OCI-LY1 (cell line): ENCODE data around the gene PNMA8C.

Source experiments
- H2AFZ ChIP-seq: fragments of 200-600 bp; sonication (generic), shearing (Covaris generic); 2 replicates; pipeline ENCODE4 v1.6.0; 2014; ENCODE audit warnings: antibody characterized with exemption, mild to moderate bottlenecking, low read length
- H3F3A ChIP-seq: fragments of 200-600 bp; sonication (generic), shearing (Covaris generic); 2 replicates; pipeline ENCODE4 v1.6.0; 2014; ENCODE audit warnings: mild to moderate bottlenecking, antibody characterized with exemption, low read length, moderate library complexity; ENCODE audit not compliant: insufficient read depth
- H3K27ac ChIP-seq: fragments of 200-600 bp; sonication (generic); 2 replicates; pipeline ENCODE4 v1.5.1; 2014; ENCODE audit warnings: low read length, mixed run types, mild to moderate bottlenecking, low read depth; ENCODE audit not compliant: poor library complexity, severe bottlenecking
- H3K27me3 ChIP-seq: fragments of 200-600 bp; sonication (generic); 2 replicates; pipeline ENCODE4 v1.6.0; 2014; ENCODE audit warnings: antibody characterized with exemption, mild to moderate bottlenecking, low read length, moderate library complexity; ENCODE audit not compliant: insufficient read depth
- H3K36me3 ChIP-seq: fragments of 200-600 bp; sonication (generic); 2 replicates; pipeline ENCODE4 v1.6.1; 2014; ENCODE audit warnings: mild to moderate bottlenecking, antibody characterized with exemption, low read length, moderate library complexity, mixed read lengths; ENCODE audit not compliant: insufficient read depth
- H3K4me1 ChIP-seq: fragments of 200-600 bp; sonication (generic); 2 replicates; pipeline ENCODE4 v1.5.1; 2014; ENCODE audit warnings: mild to moderate bottlenecking, low read length, moderate library complexity; ENCODE audit not compliant: insufficient read depth, severe bottlenecking
- H3K4me2 ChIP-seq: fragments of 200-600 bp; sonication (generic), shearing (Covaris generic); 2 replicates; pipeline ENCODE4 v1.6.1; 2014; ENCODE audit warnings: low read length
- H3K4me3 ChIP-seq: fragments of 200-600 bp; sonication (generic); 2 replicates; pipeline ENCODE4 v1.5.1; 2014; ENCODE audit warnings: low read length, low read depth, mild to moderate bottlenecking, mixed read lengths; ENCODE audit not compliant: poor library complexity, severe bottlenecking
- H3K79me2 ChIP-seq: fragments of 200-600 bp; shearing (Covaris generic); 2 replicates; pipeline ENCODE4 v1.6.1; 2016; ENCODE audit warnings: mixed run types, low read length, mixed read lengths; ENCODE audit not compliant: insufficient read depth
- H3K9ac ChIP-seq: fragments of 200-600 bp; sonication (generic), shearing (Covaris generic); 2 replicates; pipeline ENCODE4 v1.6.1; 2014; ENCODE audit warnings: mild to moderate bottlenecking, low read length, mixed read lengths
- H3K9me2 ChIP-seq: fragments of 200-600 bp; sonication (generic), shearing (Covaris generic); 2 replicates; pipeline ENCODE4 v1.6.1; 2014; ENCODE audit warnings: low read depth, mild to moderate bottlenecking, low read length, mixed read lengths
- H3K9me3 ChIP-seq: fragments of 200-600 bp; shearing (Covaris generic); 2 replicates; pipeline ENCODE4 v1.6.1; 2014; ENCODE audit warnings: low read length, mixed read lengths
- H4K20me1 ChIP-seq: fragments of 200-600 bp; sonication (generic), shearing (Covaris generic); 2 replicates; pipeline ENCODE4 v1.6.0; 2016; ENCODE audit warnings: mild to moderate bottlenecking, low read length; ENCODE audit not compliant: insufficient read depth
- EZH2 ChIP-seq: fragments of 200-600 bp; sonication (generic), shearing (Covaris generic); IDR thresholded peaks from 2 replicates; pipeline ENCODE4 v1.8.0; 2017; ENCODE audit warnings: borderline replicate concordance, mixed run types, mild to moderate bottlenecking, antibody characterized with exemption, low read length, moderate library complexity, mixed read lengths
- TF ChIP-seq, protein P1 (sequence below): fragments of 200-600 bp; sonication (generic), shearing (Covaris generic); IDR thresholded peaks from 2 replicates; pipeline ENCODE4 v1.5.1; 2017; ENCODE audit warnings: mild to moderate bottlenecking, antibody characterized with exemption, low read length, moderate library complexity, mixed read lengths

PNMA8C gene

GRCh38 chr19:46386996-46387712 is 41.6 kb downstream of the PNMA8C start:
- no peak for TF ChIP-seq EZH2
- TF ChIP-seq, protein P1, sequence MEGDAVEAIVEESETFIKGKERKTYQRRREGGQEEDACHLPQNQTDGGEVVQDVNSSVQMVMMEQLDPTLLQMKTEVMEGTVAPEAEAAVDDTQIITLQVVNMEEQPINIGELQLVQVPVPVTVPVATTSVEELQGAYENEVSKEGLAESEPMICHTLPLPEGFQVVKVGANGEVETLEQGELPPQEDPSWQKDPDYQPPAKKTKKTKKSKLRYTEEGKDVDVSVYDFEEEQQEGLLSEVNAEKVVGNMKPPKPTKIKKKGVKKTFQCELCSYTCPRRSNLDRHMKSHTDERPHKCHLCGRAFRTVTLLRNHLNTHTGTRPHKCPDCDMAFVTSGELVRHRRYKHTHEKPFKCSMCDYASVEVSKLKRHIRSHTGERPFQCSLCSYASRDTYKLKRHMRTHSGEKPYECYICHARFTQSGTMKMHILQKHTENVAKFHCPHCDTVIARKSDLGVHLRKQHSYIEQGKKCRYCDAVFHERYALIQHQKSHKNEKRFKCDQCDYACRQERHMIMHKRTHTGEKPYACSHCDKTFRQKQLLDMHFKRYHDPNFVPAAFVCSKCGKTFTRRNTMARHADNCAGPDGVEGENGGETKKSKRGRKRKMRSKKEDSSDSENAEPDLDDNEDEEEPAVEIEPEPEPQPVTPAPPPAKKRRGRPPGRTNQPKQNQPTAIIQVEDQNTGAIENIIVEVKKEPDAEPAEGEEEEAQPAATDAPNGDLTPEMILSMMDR, result no peak
- no peaks in the 10 kb centered on the region for H4K20me1 ChIP-seq
- no peaks in the 10 kb centered on the region for H3K9me3 ChIP-seq
- no peaks in the 10 kb centered on the region for H3K4me1 ChIP-seq
- H3K36me3 ChIP-seq, result peaks cover 89% of the 10 kb centered on the region
- H3K27me3 ChIP-seq, result no peaks in the 10 kb centered on the region
- H3K9ac ChIP-seq, result no peak overlapping the region
- H3F3A ChIP-seq, result no peaks in the 10 kb centered on the region
- no peak overlapping the region for H3K4me3 ChIP-seq
- H3K9me2 ChIP-seq, result no peaks in the 10 kb centered on the region
- no peak overlapping the region for H3K27ac ChIP-seq
- no peak overlapping the region for H2AFZ ChIP-seq
- no peaks in the 10 kb centered on the region for H3K79me2 ChIP-seq
- no peak overlapping the region for H3K4me2 ChIP-seq

DNA sequence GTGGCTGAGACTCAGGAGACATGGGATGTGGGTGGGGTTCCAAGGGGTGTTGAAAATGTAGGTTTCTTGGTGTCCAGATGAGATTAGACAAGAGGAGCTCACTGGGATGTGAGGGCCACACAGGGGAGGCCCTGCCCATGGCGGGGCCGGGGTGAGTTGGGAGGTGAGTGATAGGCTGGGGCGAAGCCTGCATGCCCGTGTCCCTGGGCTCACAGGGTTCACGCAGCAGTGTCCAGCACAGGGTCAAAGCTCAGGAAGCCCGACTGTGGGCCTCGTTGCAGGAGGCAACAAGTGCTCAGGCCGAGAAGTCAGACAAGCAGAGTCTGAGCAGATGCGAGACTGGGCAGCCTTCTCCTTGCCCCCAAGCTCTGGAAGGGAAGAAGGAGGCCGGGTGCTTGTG is 42.6 kb downstream of the PNMA8C start:
- Histone ChIP-seq H3K27me3 (no peaks in the 10 kb centered on the region), H3K79me2 (no peaks in the 10 kb centered on the region), H3K9me2 (no peaks in the 10 kb centered on the region)

DNA sequence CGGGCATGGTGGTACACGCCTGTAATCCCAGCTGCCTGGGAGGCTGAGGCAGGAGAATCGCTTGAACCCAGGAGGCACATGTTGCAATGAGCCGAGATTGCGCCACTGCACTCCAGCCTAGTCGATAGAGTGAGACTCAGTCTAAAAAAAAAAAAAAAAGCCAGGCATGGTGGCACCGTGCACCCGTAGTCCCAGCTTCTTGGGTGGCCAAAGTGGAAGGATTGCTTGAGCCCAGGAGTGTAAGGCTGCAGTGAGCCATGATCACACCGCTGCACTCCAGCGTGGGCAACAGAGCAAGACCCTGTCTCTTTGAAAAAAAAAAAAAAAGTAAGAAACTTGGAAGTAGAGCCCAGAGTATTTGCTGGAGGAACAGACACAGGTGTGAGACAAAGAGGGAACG is 43.1 kb downstream of the PNMA8C start:
- no peaks in the 10 kb centered on the region for H3K9me2 ChIP-seq
- TF ChIP-seq, protein P1, result no peak
- TF ChIP-seq EZH2, result no peak
- no peaks in the 10 kb centered on the region for H3K4me1 ChIP-seq
- peaks cover 92% of the 10 kb centered on the region for H3K36me3 ChIP-seq
- H3K27me3 ChIP-seq, result no peaks in the 10 kb centered on the region
- no peaks in the 10 kb centered on the region for H3F3A ChIP-seq
- no peaks in the 10 kb centered on the region for H3K9me3 ChIP-seq
- H3K79me2 ChIP-seq, result no peaks in the 10 kb centered on the region
- H3K9ac ChIP-seq, result no peak overlapping the region
- H4K20me1 ChIP-seq, result no peaks in the 10 kb centered on the region
- H3K27ac ChIP-seq, result no peak overlapping the region
- no peak overlapping the region for H3K4me3 ChIP-seq
- no peak overlapping the region for H3K4me2 ChIP-seq
- no peak overlapping the region for H2AFZ ChIP-seq

More for the DNA sequence above, 42.6 kb downstream of the PNMA8C start:
- Histone ChIP-seq H3K36me3 (peaks cover 92% of the 10 kb centered on the region), H3K4me1 (no peaks in the 10 kb centered on the region), H3K9me3 (no peaks in the 10 kb centered on the region), H3F3A (no peaks in the 10 kb centered on the region), H2AFZ (no peak overlapping the region), H3K4me3 (no peak overlapping the region), H3K27ac (no peak overlapping the region), H3K4me2 (no peak overlapping the region), H4K20me1 (no peaks in the 10 kb centered on the region), H3K9ac (no peak overlapping the region)
- TF ChIP-seq, protein P1, result no peak
- no peak for TF ChIP-seq EZH2
